Measurements from ENCODE around the gene MPO. TPM values are rescaled to one million over a fixed set of nuclear protein-coding genes. Genes with fewer than 3 reads are reported as not detected.

The MPO gene
- total RNA-seq, 2 donors from 2014 or later: not detected

DNA sequence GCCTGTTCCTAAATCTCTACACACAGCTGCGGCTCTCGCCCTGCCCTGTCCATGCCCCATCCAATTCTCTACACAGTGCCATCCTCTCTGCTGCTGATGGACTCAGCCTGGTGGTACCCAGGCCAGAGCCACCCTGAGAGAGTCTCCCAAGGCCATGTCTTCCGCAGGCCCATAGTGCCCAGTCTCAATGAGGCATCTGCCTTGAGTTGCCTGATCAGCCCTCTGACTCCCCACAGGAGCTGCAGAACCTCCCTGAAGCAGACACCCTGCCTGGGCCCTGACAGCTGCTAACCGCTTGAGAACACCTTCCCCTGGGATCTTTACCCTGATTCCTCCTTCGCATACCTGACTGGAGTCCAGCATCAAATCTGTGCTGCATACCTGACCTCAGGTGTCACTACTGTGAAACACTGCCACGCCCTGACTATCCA, 34.6 kb upstream of the MPO start:
- Histone ChIP-seq H3K4me1 (ENCODE audit: control insufficient read depth, insufficient read depth, low read length) (no peaks in the 10 kb centered on the region), H3K4me3 (ENCODE audit: low read length) (no peak overlapping the region), H3K27ac (ENCODE audit: low read depth, low read length) (no peak overlapping the region), H3K9ac (ENCODE audit: extremely low read depth, low read length, poor library complexity, severe bottlenecking) (no peak overlapping the region), H3K9me3 (ENCODE audit: control insufficient read depth, low read length) (no peaks in the 10 kb centered on the region), H3K36me3 (ENCODE audit: control insufficient read depth, insufficient read depth, low read length) (no peaks in the 10 kb centered on the region), H3K27me3 (ENCODE audit: control insufficient read depth, insufficient read depth, low read length, poor library complexity, severe bottlenecking) (no peaks in the 10 kb centered on the region)
- no peak overlapping the region for H3K4me3 Mint-ChIP-seq
- TF ChIP-seq, protein P1, sequence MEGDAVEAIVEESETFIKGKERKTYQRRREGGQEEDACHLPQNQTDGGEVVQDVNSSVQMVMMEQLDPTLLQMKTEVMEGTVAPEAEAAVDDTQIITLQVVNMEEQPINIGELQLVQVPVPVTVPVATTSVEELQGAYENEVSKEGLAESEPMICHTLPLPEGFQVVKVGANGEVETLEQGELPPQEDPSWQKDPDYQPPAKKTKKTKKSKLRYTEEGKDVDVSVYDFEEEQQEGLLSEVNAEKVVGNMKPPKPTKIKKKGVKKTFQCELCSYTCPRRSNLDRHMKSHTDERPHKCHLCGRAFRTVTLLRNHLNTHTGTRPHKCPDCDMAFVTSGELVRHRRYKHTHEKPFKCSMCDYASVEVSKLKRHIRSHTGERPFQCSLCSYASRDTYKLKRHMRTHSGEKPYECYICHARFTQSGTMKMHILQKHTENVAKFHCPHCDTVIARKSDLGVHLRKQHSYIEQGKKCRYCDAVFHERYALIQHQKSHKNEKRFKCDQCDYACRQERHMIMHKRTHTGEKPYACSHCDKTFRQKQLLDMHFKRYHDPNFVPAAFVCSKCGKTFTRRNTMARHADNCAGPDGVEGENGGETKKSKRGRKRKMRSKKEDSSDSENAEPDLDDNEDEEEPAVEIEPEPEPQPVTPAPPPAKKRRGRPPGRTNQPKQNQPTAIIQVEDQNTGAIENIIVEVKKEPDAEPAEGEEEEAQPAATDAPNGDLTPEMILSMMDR (conservative IDR thresholded peaks at IDR 0.05): no peak
- no peak overlapping the region for H3K27ac Mint-ChIP-seq
- no peaks in the 10 kb centered on the region for H3K9me3 Mint-ChIP-seq
- peaks cover 3% of the 10 kb centered on the region for H3K27me3 Mint-ChIP-seq (ENCODE audit: insufficient read depth)
- no peaks in the 10 kb centered on the region for H3K4me1 Mint-ChIP-seq
- DNase-seq: no peak
- 91 to 100% methylated on average over 6 of the region's 6 CpGs for WGBS, 2 experiments (ENCODE audit: insufficient coverage in 1 of 2, insufficient read length in 1 of 2)
- H3K36me3 Mint-ChIP-seq (ENCODE audit: low read depth): peaks cover 4% of the 10 kb centered on the region

DNA sequence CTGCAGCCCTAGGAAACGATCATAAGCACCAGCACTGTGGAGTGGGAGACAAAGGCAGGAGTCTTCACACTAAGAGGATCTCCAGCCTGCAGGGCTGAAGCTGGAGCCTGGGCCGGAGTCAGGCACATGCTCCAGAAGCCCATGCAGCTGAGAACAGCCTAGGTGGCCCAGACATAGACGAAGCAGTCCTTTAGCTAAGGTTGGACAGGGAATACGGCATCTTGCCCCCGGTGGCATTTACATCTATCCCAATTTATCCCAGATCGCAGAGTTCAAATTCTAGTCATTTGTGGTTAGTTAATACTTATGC, 33.9 kb upstream of the MPO start:
- Histone ChIP-seq H3K27ac (ENCODE audit: low read depth, low read length) (no peak overlapping the region), H3K9me3 (ENCODE audit: control insufficient read depth, low read length) (no peaks in the 10 kb centered on the region), H3K4me3 (ENCODE audit: low read length) (no peak overlapping the region), H3K9ac (ENCODE audit: extremely low read depth, low read length, poor library complexity, severe bottlenecking) (no peak overlapping the region), H3K27me3 (ENCODE audit: control insufficient read depth, insufficient read depth, low read length, poor library complexity, severe bottlenecking) (no peaks in the 10 kb centered on the region), H3K4me1 (ENCODE audit: control insufficient read depth, insufficient read depth, low read length) (no peaks in the 10 kb centered on the region), H3K36me3 (ENCODE audit: control insufficient read depth, insufficient read depth, low read length) (no peaks in the 10 kb centered on the region)
- H3K36me3 Mint-ChIP-seq (ENCODE audit: low read depth): peaks cover 4% of the 10 kb centered on the region
- WGBS, 2 experiments (ENCODE audit: insufficient coverage in 1 of 2, insufficient read length in 1 of 2): 76 to 94% methylated on average over 3 to 6 of the region's 6 CpGs
- no peak overlapping the region for H3K4me3 Mint-ChIP-seq
- H3K4me1 Mint-ChIP-seq: no peaks in the 10 kb centered on the region
- no peak overlapping the region for H3K27ac Mint-ChIP-seq
- DNase-seq: no peak
- peaks cover 2% of the 10 kb centered on the region for H3K27me3 Mint-ChIP-seq (ENCODE audit: insufficient read depth)
- TF ChIP-seq, protein P1 (conservative IDR thresholded peaks at IDR 0.05): no peak
- H3K9me3 Mint-ChIP-seq: no peaks in the 10 kb centered on the region

DNA sequence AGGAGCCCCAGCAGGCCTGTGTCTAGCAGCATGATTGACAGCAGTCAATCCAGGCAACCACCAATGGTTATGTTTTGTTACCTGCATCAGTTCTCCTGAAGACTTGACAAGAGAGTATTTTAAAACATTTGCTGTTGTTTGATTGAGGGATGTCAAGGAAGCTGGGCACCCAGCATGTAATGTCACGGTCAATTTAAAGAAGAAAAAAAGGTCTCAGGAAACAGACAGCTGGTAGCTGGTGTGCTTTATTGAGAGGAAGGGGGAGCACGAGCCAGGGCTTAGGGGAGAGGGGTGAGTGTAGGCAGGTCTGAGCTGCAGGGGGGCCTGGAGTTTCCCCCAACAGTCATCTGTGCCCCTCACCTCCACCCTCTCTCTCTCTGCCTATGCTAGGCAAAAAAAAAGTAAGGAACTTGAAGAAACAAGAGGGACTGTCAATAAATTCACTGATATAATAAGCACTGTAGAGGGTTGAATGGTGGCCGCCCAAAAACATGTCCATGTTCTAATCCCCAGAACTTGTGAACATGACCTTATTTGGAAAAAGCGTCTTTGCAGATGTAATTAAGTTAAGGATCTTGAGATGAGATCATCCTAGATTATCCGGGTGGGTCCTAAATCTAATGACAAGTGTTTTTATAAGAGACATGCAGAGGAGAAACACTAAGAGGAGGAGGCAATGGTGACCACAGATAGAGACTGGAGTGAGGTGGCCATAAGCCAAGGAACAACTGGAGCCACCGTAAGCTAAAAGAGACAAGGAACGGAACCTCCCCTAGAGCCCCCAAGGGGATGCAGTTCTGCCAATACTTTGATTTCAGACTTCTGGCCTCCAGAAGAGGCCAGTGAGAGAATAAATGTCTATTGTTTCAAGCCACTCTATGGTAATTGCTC, 33.3 kb upstream of the MPO start:
- Histone ChIP-seq H3K27me3 (ENCODE audit: control insufficient read depth, insufficient read depth, low read length, poor library complexity, severe bottlenecking) (no peaks in the 10 kb centered on the region), H3K36me3 (ENCODE audit: control insufficient read depth, insufficient read depth, low read length) (no peaks in the 10 kb centered on the region), H3K4me3 (ENCODE audit: low read length) (no peak overlapping the region), H3K9me3 (ENCODE audit: control insufficient read depth, low read length) (no peaks in the 10 kb centered on the region), H3K4me1 (ENCODE audit: control insufficient read depth, insufficient read depth, low read length) (no peaks in the 10 kb centered on the region), H3K27ac (ENCODE audit: low read depth, low read length) (no peak overlapping the region), H3K9ac (ENCODE audit: extremely low read depth, low read length, poor library complexity, severe bottlenecking) (no peak overlapping the region)
- TF ChIP-seq, protein P1 (conservative IDR thresholded peaks at IDR 0.05): no peak
- Mint-ChIP-seq H3K36me3 (ENCODE audit: low read depth) (peaks cover 4% of the 10 kb centered on the region), H3K27me3 (ENCODE audit: insufficient read depth) (peaks cover 2% of the 10 kb centered on the region), H3K9me3 (no peaks in the 10 kb centered on the region), H3K4me1 (no peaks in the 10 kb centered on the region), H3K27ac (no peak overlapping the region), H3K4me3 (no peak overlapping the region)
- WGBS, 2 experiments (ENCODE audit: insufficient coverage in 1 of 2, insufficient read length in 1 of 2): 88 to 91% methylated on average over 6 of the region's 7 CpGs
- DNase-seq: no peak
